HepG2 (cell line): ENCODE results near the gene CNTN4. TPM values are rescaled to one million over a fixed set of nuclear protein-coding genes. Genes with fewer than 3 reads are reported as not detected.

ENCODE experiments used
- ATAC-seq: fragments of 200-7000 bp; cut with Tn5 transposase; 3 replicates; pipeline ENCODE4 v1.9.1; 2020; ENCODE audit warnings: mild to moderate bottlenecking, moderate library complexity
- BruUV-seq: library from RNA; stranded (reverse); fragments of 400-500 nt; replicated peaks from 2 replicates; lab custom pipeline; 2021; lab: Mats Ljungman, UMichigan
- CTCF ChIA-PET: fragments of 300-600 bp; formaldehyde crosslinking; extraction: SDS; loops from one replicate; lab custom pipeline; 2021; ENCODE audit warnings: low total read pairs, inconsistent platforms, low intra/inter-chr PET ratio; lab: Yijun Ruan, JAX
- POLR2A ChIA-PET: fragments of 350-600 bp; sonication (Branson Sonifier 250); formaldehyde crosslinking; loops from one replicate; lab custom pipeline; 2020; ENCODE audit warnings: antibody characterized with exemption, inconsistent platforms; lab: Yijun Ruan, JAX
- DNase-seq: peaks from one replicate; pipeline ENCODE4 v3.0.0-alpha.2; 2015; ENCODE audit warnings: low spot score
- FAIRE-seq: peaks from 3 replicates; lab custom pipeline; 2011; peaks lifted over from hg19 to GRCh38; lab: Jason Lieb, UNC
- H2AFZ ChIP-seq: one replicate; pipeline ENCODE4 v1.6.1; 2011; ENCODE audit warnings: low read length, inconsistent platforms
- H3K27ac ChIP-seq: fragments of 300-600 bp; 3 replicates; pipeline ENCODE4 v1.8.0; 2011; ENCODE audit warnings: mixed run types, mild to moderate bottlenecking, mixed read lengths, low read length, inconsistent platforms; ENCODE audit not compliant: insufficient read depth; ENCODE audit errors: extremely low read length
- H3K27me3 ChIP-seq, 2 experiments: fragments of 200-600 bp in 1 of 2; 2 replicates in 1 of 2; 3 replicates in 1 of 2; pipeline versions ENCODE4 v1.6.0 to v1.8.0; 2011; ENCODE audit warnings: low read length in 2 of 2, mild to moderate bottlenecking in 2 of 2, moderate library complexity in 2 of 2, inconsistent platforms in 1 of 2; ENCODE audit not compliant: insufficient read depth in 2 of 2, control insufficient read depth in 1 of 2
- H3K36me3 ChIP-seq, 2 experiments: fragments of 200-600 bp in 1 of 2; replicated peaks in 1 of 2; 2 replicates in 1 of 2; 3 replicates in 1 of 2; pipeline versions ENCODE4 v1.5.1 to v1.8.0; 2011; ENCODE audit warnings: low read length in 2 of 2, inconsistent platforms in 1 of 2; ENCODE audit not compliant: insufficient read depth in 2 of 2, control insufficient read depth in 1 of 2
- H3K4me1 ChIP-seq: 2 replicates; pipeline ENCODE4 v1.5.1; 2012; ENCODE audit warnings: low read length, inconsistent platforms; ENCODE audit not compliant: insufficient read depth
- H3K4me2 ChIP-seq: 2 replicates; pipeline ENCODE4 v1.6.0; 2011; ENCODE audit warnings: low read depth, low read length, inconsistent platforms
- H3K4me3 ChIP-seq, 3 experiments: fragments of 200-600 bp in 1 of 3; sonication (generic), shearing (Covaris generic) in 1 of 3; replicated peaks in 1 of 3; 2 replicates each; pipeline ENCODE4 v1.5.1; 2011 to 2016; ENCODE audit warnings: low read length in 3 of 3, inconsistent platforms in 2 of 3, low read depth in 2 of 3, mild to moderate bottlenecking in 2 of 3, control low read depth in 1 of 3, mixed read lengths in 1 of 3; ENCODE audit not compliant: insufficient read depth in 1 of 3
- H3K79me2 ChIP-seq: one replicate; pipeline ENCODE4 v1.6.1; 2011; ENCODE audit warnings: low read length, inconsistent platforms; ENCODE audit not compliant: insufficient read depth
- H3K9ac ChIP-seq: 2 replicates; pipeline ENCODE4 v1.6.0; 2011; ENCODE audit warnings: mild to moderate bottlenecking, low read depth, low read length, inconsistent platforms; ENCODE audit not compliant: insufficient read depth
- H3K9me3 ChIP-seq: 2 replicates; pipeline ENCODE4 v1.5.1; 2012; ENCODE audit warnings: mild to moderate bottlenecking, low read length
- H4K20me1 ChIP-seq: 2 replicates; pipeline ENCODE4 v1.6.0; 2011; ENCODE audit warnings: inconsistent platforms, mild to moderate bottlenecking, low read length, moderate library complexity; ENCODE audit not compliant: insufficient read depth
- ARHGAP35 ChIP-seq: sonication (generic); formaldehyde crosslinking; IDR thresholded peaks from 2 replicates; pipeline ENCODE4 v1.9.0; 2022; ENCODE audit warnings: mild to moderate bottlenecking, inconsistent platforms, moderate library complexity, missing genetic modification reagents, borderline replicate concordance
- ARID2 ChIP-seq: sonication (generic); formaldehyde crosslinking; IDR thresholded peaks from 2 replicates; pipeline ENCODE4 v1.8.1; 2022; ENCODE audit warnings: mild to moderate bottlenecking, missing genetic modification reagents, borderline replicate concordance
- ARNT ChIP-seq: fragments of 450-650 bp; IDR thresholded peaks from 2 replicates; pipeline ENCODE4 v1.6.1; 2017
- CBX2 ChIP-seq, 2 experiments: fragments of 200-600 bp in 1 of 2; sonication (generic); formaldehyde crosslinking in 1 of 2; IDR thresholded peaks; 2 replicates each; pipeline versions ENCODE4 v1.7.0 to v1.8.1; 2018 to 2022; ENCODE audit warnings: low read depth in 2 of 2, low read length in 1 of 2, mild to moderate bottlenecking in 1 of 2, missing genetic modification reagents in 1 of 2
- FOXC1 ChIP-seq: sonication (generic); formaldehyde crosslinking; IDR thresholded peaks from 2 replicates; pipeline ENCODE4 v1.8.0; 2022; ENCODE audit warnings: mild to moderate bottlenecking, missing genetic modification reagents, borderline replicate concordance
- GTF3A ChIP-seq: sonication (generic); formaldehyde crosslinking; conservative IDR thresholded peaks from 2 replicates; pipeline ENCODE4 v1.4.0; 2020; ENCODE audit warnings: mild to moderate bottlenecking, missing genetic modification reagents
- IRX3 ChIP-seq: sonication (generic); formaldehyde crosslinking; IDR thresholded peaks from 2 replicates; pipeline ENCODE4 v1.8.1; 2023; ENCODE audit warnings: mild to moderate bottlenecking, low read depth, missing genetic modification reagents, borderline replicate concordance
- KMT2A ChIP-seq: sonication (generic); formaldehyde crosslinking; IDR thresholded peaks from 2 replicates; pipeline ENCODE4 v1.4.0; 2020; ENCODE audit warnings: missing genetic modification reagents
- MYC ChIP-seq: sonication (generic); formaldehyde crosslinking; IDR thresholded peaks from 2 replicates; pipeline ENCODE4 v1.9.0; 2021; ENCODE audit warnings: missing genetic modification reagents, borderline replicate concordance
- PLRG1 ChIP-seq: fragments of 450-650 bp; conservative IDR thresholded peaks from 2 replicates; pipeline ENCODE4 v1.6.1; 2016
- SMC3 ChIP-seq: IDR thresholded peaks from 2 replicates; pipeline ENCODE4 v1.6.1; 2011; ENCODE audit warnings: low read length, improper control_type of control experiment
- TP53 ChIP-seq: sonication (generic); formaldehyde crosslinking; conservative IDR thresholded peaks from 2 replicates; pipeline ENCODE4 v1.4.0; 2020; ENCODE audit warnings: missing genetic modification reagents
- YEATS2 ChIP-seq: sonication (generic); formaldehyde crosslinking; IDR thresholded peaks from 2 replicates; pipeline ENCODE4 v1.4.0; 2020; ENCODE audit warnings: missing genetic modification reagents, borderline replicate concordance
- ZBTB39 ChIP-seq: sonication (generic); formaldehyde crosslinking; IDR thresholded peaks from 2 replicates; pipeline ENCODE4 v1.5.0; 2020; ENCODE audit warnings: missing genetic modification reagents
- ZNF513 ChIP-seq: sonication (generic); formaldehyde crosslinking; conservative IDR thresholded peaks from 2 replicates; pipeline ENCODE4 v1.5.0; 2020; ENCODE audit warnings: missing genetic modification reagents
- ZNF879 ChIP-seq: sonication (generic); formaldehyde crosslinking; IDR thresholded peaks from 2 replicates; pipeline ENCODE4 v1.8.1; 2023; ENCODE audit warnings: missing genetic modification reagents
- WGBS: methylation state at CpG from one replicate; pipeline ENCODE4 v1.1.6; 2017; ENCODE audit warnings: low lambda C conversion rate; 5-methylcytosine and 5-hydroxymethylcytosine counted together
- in situ Hi-C: cut with HindIII; loops from 2 replicates; pipeline ENCODE4 v1.10.0; 2017; ENCODE audit warnings: low pct_unique_long_range_greater_than_20kb; ENCODE audit not compliant: extremely low pct_ligation_motif_present
- intact Hi-C: fragments of 100-400 bp; cut with micrococcal nuclease; formaldehyde crosslinking; loops from one replicate; pipeline ENCODE4 v1.10.0; 2022; ENCODE audit not compliant: unreplicated experiment
- polyA plus RNA-seq, 8 experiments: library from polyadenylated mRNA; depleted of rRNA in 3 of 8; stranded (reverse) in 7 of 8; unstranded in 1 of 8; fragments of >200 nt; fragmentation: Illumina TruSeq in 4 of 8; extraction: Trizol in 4 of 8; gene quantifications; 2 replicates each; pipeline versions ENCODE4 v1.2.1 to v1.2.3, GENCODE V29; 2011 to 2016; ENCODE audit warnings: low read depth in 4 of 8, missing spikeins in 1 of 8, mixed read lengths in 1 of 8; ENCODE audit not compliant: insufficient read depth in 1 of 8
- total RNA-seq, 5 experiments: library from RNA; depleted of rRNA; stranded (reverse); fragments of >200 nt; fragmentation: Illumina TruSeq; extraction: Trizol; gene quantifications; 2 replicates each; pipeline ENCODE4 v1.2.3, GENCODE V29; 2016; ENCODE audit warnings: low read depth in 1 of 5

Gene CNTN4
- total and polyA plus RNA-seq, 2 of the 13 experiments (the other 11 are each of a cell fraction or from before 2014, with no cell fraction given): 0.01 to 0.13 TPM

GRCh38 chr3:2476996-2477395, 378.3 kb downstream of the CNTN4 start:
- no peaks in the 10 kb centered on the region for H3K36me3 ChIP-seq
- no peaks in the 10 kb centered on the region for H3K79me2 ChIP-seq
- peaks cover 10% of the 10 kb centered on the region; the same call in 1 of the 2 replicates for H3K9me3 ChIP-seq
- H3K27ac ChIP-seq: no peak overlapping the region
- ATAC-seq (no peak), FAIRE-seq (no peak), DNase-seq (no peak)
- H3K4me3 ChIP-seq: no peak overlapping the region
- no peaks in the 10 kb centered on the region for H3K4me1 ChIP-seq
- no peak overlapping the region for H3K9ac ChIP-seq
- no peak overlapping the region for H3K4me2 ChIP-seq
- TF ChIP-seq MYC (CRISPR knock-in tag): no peak
- no peak for TF ChIP-seq ARID2 (CRISPR knock-in tag)
- TF ChIP-seq FOXC1 (CRISPR knock-in tag): no peak
- TF ChIP-seq CBX2 (IDR thresholded peaks at IDR 0.05; ENCODE audit: low read depth, low read length): no peak
- no peak for TF ChIP-seq CBX2 (CRISPR knock-in tag; IDR thresholded peaks at IDR 0.05; ENCODE audit: low read depth)
- no peaks in the 10 kb centered on the region for H4K20me1 ChIP-seq
- ChIA-PET POLR2A (no interaction called here), CTCF (no interaction called here)
- no peak overlapping the region for H2AFZ ChIP-seq
- in situ Hi-C loops: no loop called here
- H3K27me3 ChIP-seq: no peaks in the 10 kb centered on the region
- intact Hi-C loops: no loop called here
- no TSS peak for BruUV-seq

- no peaks in the 10 kb centered on the region for H4K20me1 ChIP-seq
- FAIRE-seq: no peak
- ChIA-PET POLR2A (no interaction called here), CTCF (no interaction called here)
- no peaks in the 10 kb centered on the region for H3K36me3 ChIP-seq
- no peak overlapping the region for H2AFZ ChIP-seq
- ATAC-seq: no peak
- peaks cover 14% of the 10 kb centered on the region; the same call in 1 of the 2 replicates for H3K9me3 ChIP-seq
- no peak overlapping the region for H3K4me3 ChIP-seq
- H3K27ac ChIP-seq: no peak overlapping the region
- H3K9ac ChIP-seq: no peak overlapping the region
- in situ Hi-C loops: no loop called here
- intact Hi-C loops: no loop called here
- DNase-seq: no peak
- no peaks in the 10 kb centered on the region for H3K79me2 ChIP-seq
- no peak overlapping the region for H3K4me2 ChIP-seq
- H3K27me3 ChIP-seq: no peaks in the 10 kb centered on the region
- H3K4me1 ChIP-seq: no peaks in the 10 kb centered on the region
- BruUV-seq: no TSS peak
- WGBS: 2% methylated on average over 5 of the region's 5 CpGs
- TF ChIP-seq KMT2A (CRISPR knock-in tag): no peak
- TF ChIP-seq GTF3A: no peak
- TF ChIP-seq ZNF513 (CRISPR knock-in tag): no peak
- no peak for TF ChIP-seq PLRG1
- TF ChIP-seq ARHGAP35: no peak
- TF ChIP-seq ZBTB39 (CRISPR knock-in tag): no peak
- TF ChIP-seq SMC3: no peak
- no peak for TF ChIP-seq ZNF879 (CRISPR knock-in tag)
- TF ChIP-seq YEATS2 (CRISPR knock-in tag): no peak
- TF ChIP-seq ARNT: no peak
- TF ChIP-seq TP53: no peak
- TF ChIP-seq IRX3: no peak
Measured at GRCh38 chr3:2477620-2478019, 379.0 kb downstream of the CNTN4 start.
